Subcutaneous adipose tissue (tissue), 4 donors: Measurements from ENCODE around the gene PDE1C. TPM values are rescaled to one million over a fixed set of nuclear protein-coding genes. Genes with fewer than 3 reads are reported as not detected.

Experiments used
- total RNA-seq, 4 donors: library from RNA; depleted of rRNA; stranded (reverse); fragments of >200 nt; gene quantifications; one replicate each; pipeline ENCODE4 v1.1.0, GENCODE V29; 2016
- TF ChIP-seq, protein P1 (sequence below): fragments of 450-650 bp; IDR thresholded peaks from one replicate; pipeline ENCODE4 v1.5.1; 2016; ENCODE audit warnings: low read depth, mild to moderate bottlenecking, control low read depth, antibody characterized with exemption, moderate library complexity

PDE1C gene
- total RNA-seq, 4 donors from 2014 or later, result 1.3 to 6.1 (median 3.0) TPM

DNA sequence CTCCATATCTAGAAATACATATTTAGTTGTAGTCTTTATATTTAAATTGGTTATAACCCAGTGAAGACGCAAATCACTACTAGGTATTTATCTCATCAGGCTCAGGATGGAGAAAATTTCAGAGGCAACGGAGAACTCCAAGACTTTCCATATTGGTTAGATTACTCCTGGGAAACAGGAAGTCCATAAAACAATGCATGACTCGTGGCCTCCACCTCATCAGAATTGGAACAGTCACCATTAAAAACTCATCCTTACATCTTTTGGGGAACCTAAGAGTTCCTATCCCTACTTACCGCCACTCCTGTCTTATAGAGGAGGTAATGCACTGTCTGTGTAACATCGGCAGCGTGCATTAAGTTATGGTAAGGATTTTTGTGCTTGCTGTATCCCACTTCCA is 205.6 kb downstream of the PDE1C start:
- TF ChIP-seq, protein P1, sequence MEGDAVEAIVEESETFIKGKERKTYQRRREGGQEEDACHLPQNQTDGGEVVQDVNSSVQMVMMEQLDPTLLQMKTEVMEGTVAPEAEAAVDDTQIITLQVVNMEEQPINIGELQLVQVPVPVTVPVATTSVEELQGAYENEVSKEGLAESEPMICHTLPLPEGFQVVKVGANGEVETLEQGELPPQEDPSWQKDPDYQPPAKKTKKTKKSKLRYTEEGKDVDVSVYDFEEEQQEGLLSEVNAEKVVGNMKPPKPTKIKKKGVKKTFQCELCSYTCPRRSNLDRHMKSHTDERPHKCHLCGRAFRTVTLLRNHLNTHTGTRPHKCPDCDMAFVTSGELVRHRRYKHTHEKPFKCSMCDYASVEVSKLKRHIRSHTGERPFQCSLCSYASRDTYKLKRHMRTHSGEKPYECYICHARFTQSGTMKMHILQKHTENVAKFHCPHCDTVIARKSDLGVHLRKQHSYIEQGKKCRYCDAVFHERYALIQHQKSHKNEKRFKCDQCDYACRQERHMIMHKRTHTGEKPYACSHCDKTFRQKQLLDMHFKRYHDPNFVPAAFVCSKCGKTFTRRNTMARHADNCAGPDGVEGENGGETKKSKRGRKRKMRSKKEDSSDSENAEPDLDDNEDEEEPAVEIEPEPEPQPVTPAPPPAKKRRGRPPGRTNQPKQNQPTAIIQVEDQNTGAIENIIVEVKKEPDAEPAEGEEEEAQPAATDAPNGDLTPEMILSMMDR, result no peak

DNA sequence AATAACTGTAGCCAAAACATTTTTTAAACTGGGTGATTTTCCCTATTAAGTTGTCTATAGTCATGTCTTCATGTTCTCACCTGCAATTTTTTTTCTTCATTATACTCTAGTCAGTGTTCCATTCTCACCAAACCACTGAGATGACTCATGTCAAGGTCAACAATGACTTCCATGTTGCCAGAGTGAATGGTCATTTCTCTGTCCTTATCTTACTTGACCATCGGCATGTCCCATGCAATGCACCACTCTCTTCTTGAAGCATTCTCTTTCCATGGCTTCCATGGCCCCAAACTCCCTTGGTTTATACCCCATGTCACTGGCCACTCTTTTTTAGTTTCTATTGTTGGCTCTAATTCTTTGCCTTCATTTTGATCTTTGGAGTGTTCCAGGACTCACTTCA is 209.3 kb downstream of the PDE1C start:
- TF ChIP-seq, protein P1, result no peak

DNA sequence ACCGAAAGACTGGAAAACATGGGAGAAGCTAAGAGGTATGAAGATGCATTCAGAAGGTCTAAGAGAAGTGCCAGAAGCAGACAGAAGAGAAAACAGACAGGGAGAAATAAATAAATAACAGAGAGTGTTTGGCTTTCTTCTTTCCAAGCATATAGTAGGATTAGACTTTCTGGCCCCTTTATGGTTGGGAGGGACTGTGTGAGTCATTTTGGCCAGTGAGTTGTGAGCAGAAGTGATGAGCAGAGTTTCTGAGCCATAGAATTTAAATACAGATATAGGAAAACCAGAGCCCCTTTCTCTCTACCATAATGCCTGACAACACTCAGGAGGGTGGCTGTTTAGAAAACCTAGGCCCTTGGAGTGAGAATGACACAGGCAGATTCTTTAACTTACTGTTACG is 212.2 kb downstream of the PDE1C start:
- TF ChIP-seq, protein P1, result no peak

DNA sequence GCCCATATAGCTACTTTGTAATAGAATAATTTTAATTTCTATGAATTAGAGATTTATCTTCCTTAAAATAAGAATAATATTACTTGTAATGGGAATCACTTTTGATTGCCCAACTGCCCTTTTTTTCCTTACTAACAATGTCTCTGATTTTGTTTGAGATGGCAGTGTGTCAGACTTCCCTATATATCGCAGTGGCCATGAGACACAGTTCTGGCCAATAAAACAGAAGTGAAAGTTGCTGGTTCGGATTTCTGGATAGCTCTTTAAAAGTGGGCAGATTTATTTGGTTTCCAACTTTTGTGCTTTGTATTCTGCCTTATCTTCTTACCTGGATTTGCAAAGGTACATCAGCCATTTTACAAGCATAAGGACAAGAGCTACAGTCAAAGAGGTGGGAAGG is 213.0 kb downstream of the PDE1C start:
- TF ChIP-seq, protein P1, result no peak

DNA sequence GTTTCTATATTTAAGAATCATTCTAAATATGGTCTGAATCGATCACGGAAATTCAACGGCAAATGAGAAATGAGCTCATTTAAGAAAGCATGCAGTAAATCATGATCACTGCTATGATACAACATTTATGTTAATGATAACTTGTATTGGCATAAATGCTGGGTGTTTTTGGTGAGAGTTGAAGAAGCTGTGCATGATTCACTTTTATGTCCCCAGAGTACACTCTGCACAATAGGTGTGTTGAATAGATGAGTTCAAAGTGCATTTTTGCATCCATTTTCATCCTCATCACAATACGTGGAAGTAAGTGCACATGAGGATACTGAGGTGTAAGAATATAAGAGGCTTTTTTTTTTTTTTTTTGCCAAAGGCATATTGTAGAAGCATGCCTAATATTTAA is 213.9 kb downstream of the PDE1C start:
- TF ChIP-seq, protein P1, result no peak

DNA sequence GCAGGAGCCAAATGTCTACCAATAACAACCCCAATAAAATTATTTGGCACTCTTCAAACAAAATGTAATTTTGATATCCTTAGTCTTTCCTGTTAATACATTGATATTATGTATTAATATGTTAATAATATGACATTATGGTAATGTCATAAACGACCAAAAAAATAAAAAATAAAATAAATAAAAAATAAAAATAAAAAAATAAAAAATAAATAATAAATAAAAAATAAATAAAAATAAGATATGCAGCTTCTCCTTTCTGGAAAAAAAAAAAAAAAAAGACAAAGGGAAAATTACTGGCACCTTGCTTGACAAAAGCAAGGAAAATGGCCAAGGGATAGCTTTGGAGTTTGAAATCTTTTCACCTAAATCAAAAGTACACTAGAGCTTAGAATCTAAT is 214.7 kb downstream of the PDE1C start:
- TF ChIP-seq, protein P1, result no peak

DNA sequence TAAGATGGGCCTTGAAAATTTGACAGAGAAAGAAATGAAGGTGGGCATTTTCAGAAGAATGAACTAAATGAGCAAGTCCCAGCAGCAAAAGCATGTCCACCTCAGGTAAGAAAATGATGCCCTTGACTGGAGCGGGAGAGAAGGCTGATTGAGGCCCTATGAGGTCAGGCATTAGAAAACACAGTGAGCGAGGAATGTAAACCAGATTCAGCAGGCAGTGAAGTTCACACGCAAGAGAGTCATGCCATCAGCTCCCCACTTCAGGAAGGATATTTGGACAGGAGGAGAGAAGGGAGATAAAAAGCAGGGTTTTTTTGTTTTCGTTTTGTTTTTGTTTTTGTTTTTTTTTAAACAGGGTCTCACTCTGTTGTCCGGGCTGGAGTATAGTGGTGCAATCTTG is 216.8 kb downstream of the PDE1C start:
- TF ChIP-seq, protein P1, result no peak

DNA sequence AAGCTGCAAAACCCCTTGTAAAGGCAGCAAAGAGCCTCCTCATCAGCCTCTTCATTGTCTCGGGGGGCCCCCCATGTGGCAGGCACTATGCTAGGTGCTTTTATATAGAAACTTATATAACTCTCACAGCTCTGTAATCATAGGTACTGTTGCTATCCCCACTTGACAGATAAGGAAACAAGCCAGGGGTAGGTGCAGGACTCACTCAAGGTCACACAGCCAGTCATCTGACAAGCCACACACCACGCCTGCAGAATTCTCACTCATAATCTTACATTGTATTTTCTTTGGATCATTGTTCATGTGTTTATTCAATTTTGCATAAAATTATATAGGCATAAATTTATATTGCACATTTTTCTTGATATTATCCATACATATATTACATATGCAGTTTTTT is 217.7 kb downstream of the PDE1C start:
- TF ChIP-seq, protein P1, result no peak
